A549 (cell line): ENCODE measurements around the gene PCDH8. TPM values are rescaled to one million over a fixed set of nuclear protein-coding genes. Genes with fewer than 3 reads are reported as not detected.

Source experiments
- ATAC-seq, 2 experiments: fragments of 200-7000 bp in 1 of 2; fragments of >200 bp in 1 of 2; cut with Nextera tagmentation in 1 of 2; cut with Tn5 transposase in 1 of 2; 3 replicates each; pipeline versions ENCODE4 v1.8.0 to v1.9.1; 2018 to 2020; ENCODE audit warnings: mild to moderate bottlenecking in 1 of 2, moderate library complexity in 1 of 2
- CTCF ChIA-PET: fragments of 300-600 bp; sonication (Branson Sonifier 250); formaldehyde crosslinking; extraction: SDS; loops from one replicate; lab custom pipeline; 2021; ENCODE audit warnings: antibody characterized with exemption, inconsistent platforms; lab: Yijun Ruan, JAX
- POLR2A ChIA-PET: fragments of 350-600 bp; formaldehyde crosslinking; extraction: SDS; loops from one replicate; lab custom pipeline; 2021; ENCODE audit warnings: antibody characterized with exemption, inconsistent platforms; lab: Yijun Ruan, JAX
- DNase-seq, 2 experiments: peaks; one replicate each; pipeline versions ENCODE4 v3.0.0 to v3.0.0-alpha.2; 2011 to 2016; ENCODE audit warnings: low read depth in 1 of 2, low spot score in 1 of 2
- FAIRE-seq: peaks from 2 replicates; lab custom pipeline; 2011; peaks lifted over from hg19 to GRCh38; lab: Jason Lieb, UNC
- H3K27ac ChIP-seq, 2 experiments: fragments of >200 bp; sonication (Bioruptor Twin); formaldehyde crosslinking; 3 replicates each; pipeline ENCODE4 v1.5.1; 2016 to 2017
- H3K4me1 ChIP-seq: fragments of >200 bp; sonication (Bioruptor Twin); formaldehyde crosslinking; 3 replicates; pipeline ENCODE4 v1.6.1; 2016
- H3K4me2 ChIP-seq: fragments of >200 bp; sonication (Bioruptor Twin); formaldehyde crosslinking; 3 replicates; pipeline ENCODE4 v1.6.1; 2016
- H3K4me3 ChIP-seq: fragments of >200 bp; sonication (Bioruptor Twin); formaldehyde crosslinking; 3 replicates; pipeline ENCODE4 v1.5.1; 2016
- H3K9me3 ChIP-seq: fragments of >200 bp; sonication (Bioruptor Twin); formaldehyde crosslinking; 3 replicates; pipeline ENCODE4 v1.6.1; 2016
- CBX8 ChIP-seq: fragments of 200-600 bp; sonication (generic); IDR thresholded peaks from 2 replicates; pipeline ENCODE4 v1.6.1; 2016
- CEBPB ChIP-seq, 2 experiments: fragments of >200 bp in 1 of 2; sonication (Bioruptor Twin) in 1 of 2; formaldehyde crosslinking in 1 of 2; IDR thresholded peaks; 2 replicates each; pipeline ENCODE4 v1.6.1; 2012 to 2016
- CHD4 ChIP-seq: fragments of 200-600 bp; sonication (generic); IDR thresholded peaks from 2 replicates; pipeline ENCODE4 v1.6.1; 2016; ENCODE audit warnings: antibody characterized with exemption, mild to moderate bottlenecking, borderline replicate concordance
- EHF ChIP-seq: fragments of 250-450 bp; sonication (Bioruptor Pico); IDR thresholded peaks from 2 replicates; pipeline ENCODE4 v1.5.0; 2020; ENCODE audit warnings: mild to moderate bottlenecking
- EP300 ChIP-seq, 2 experiments: fragments of >200 bp; sonication (Bioruptor Twin); formaldehyde crosslinking; IDR thresholded peaks; 2 replicates in 1 of 2; 3 replicates in 1 of 2; pipeline ENCODE4 v1.6.1; 2016 to 2017
- GATA3 ChIP-seq: IDR thresholded peaks from 2 replicates; pipeline ENCODE4 v1.6.1; 2012; ENCODE audit warnings: borderline replicate concordance
- HEYL ChIP-seq: fragments of 250-450 bp; sonication (Bioruptor Pico); IDR thresholded peaks from 2 replicates; pipeline ENCODE4 v1.8.0; 2021; ENCODE audit warnings: mild to moderate bottlenecking, moderate library complexity
- HOXA7 ChIP-seq: fragments of 250-450 bp; sonication (Bioruptor Pico); IDR thresholded peaks from 2 replicates; pipeline ENCODE4 v1.5.0; 2020; ENCODE audit warnings: mild to moderate bottlenecking, moderate library complexity
- HOXB13 ChIP-seq: fragments of 250-450 bp; sonication (Bioruptor Pico); IDR thresholded peaks from 2 replicates; pipeline ENCODE4 v1.5.0; 2020; ENCODE audit warnings: low read depth, mild to moderate bottlenecking, moderate library complexity
- HOXB5 ChIP-seq: fragments of 250-450 bp; sonication (Bioruptor Pico); IDR thresholded peaks from 2 replicates; pipeline ENCODE4 v1.5.0; 2020; ENCODE audit warnings: mild to moderate bottlenecking, moderate library complexity
- JUNB ChIP-seq: fragments of >200 bp; sonication (Bioruptor Twin); formaldehyde crosslinking; IDR thresholded peaks from 2 replicates; pipeline ENCODE4 v1.6.1; 2016
- KDM5A ChIP-seq: fragments of 200-600 bp; sonication (generic); IDR thresholded peaks from 2 replicates; pipeline ENCODE4 v1.6.1; 2016; ENCODE audit warnings: antibody characterized with exemption, mild to moderate bottlenecking
- MAZ ChIP-seq: fragments of 150-350 bp; IDR thresholded peaks from 2 replicates; pipeline ENCODE4 v1.6.1; 2014; ENCODE audit warnings: antibody characterized with exemption, low read depth, low read length, borderline replicate concordance
- NFE2L2 ChIP-seq: fragments of 150-350 bp; conservative IDR thresholded peaks from 2 replicates; pipeline ENCODE4 v1.6.1; 2014; ENCODE audit warnings: low read length
- NPAS2 ChIP-seq: fragments of 250-450 bp; sonication (Bioruptor Pico); IDR thresholded peaks from 2 replicates; pipeline ENCODE4 v1.8.0; 2022; ENCODE audit warnings: mild to moderate bottlenecking, moderate library complexity, borderline replicate concordance
- PHF8 ChIP-seq: fragments of 200-600 bp; sonication (generic); IDR thresholded peaks from 2 replicates; pipeline ENCODE4 v1.6.1; 2016; ENCODE audit warnings: low read depth, mild to moderate bottlenecking, antibody characterized with exemption, moderate library complexity, borderline replicate concordance
- POLR2A ChIP-seq: IDR thresholded peaks from 2 replicates; pipeline ENCODE4 v1.6.1; 2012; ENCODE audit warnings: mild to moderate bottlenecking, low read length
- RAD21 ChIP-seq, 2 experiments: fragments of >200 bp in 1 of 2; sonication (Bioruptor Twin) in 1 of 2; formaldehyde crosslinking in 1 of 2; IDR thresholded peaks in 1 of 2; conservative IDR thresholded peaks in 1 of 2; 2 replicates in 1 of 2; 3 replicates in 1 of 2; pipeline ENCODE4 v1.6.1; 2012 to 2018; ENCODE audit warnings: inconsistent platforms in 1 of 2
- RARB ChIP-seq: fragments of 250-450 bp; sonication (Bioruptor Pico); IDR thresholded peaks from 2 replicates; pipeline ENCODE4 v1.8.0; 2021; ENCODE audit warnings: mild to moderate bottlenecking, moderate library complexity
- RFX5 ChIP-seq: fragments of 450-650 bp; IDR thresholded peaks from 2 replicates; pipeline ENCODE4 v1.7.1; 2014; ENCODE audit warnings: antibody characterized with exemption, mild to moderate bottlenecking, moderate library complexity
- SMC3 ChIP-seq: fragments of >200 bp; sonication (Bioruptor Twin); formaldehyde crosslinking; IDR thresholded peaks from 3 replicates; pipeline ENCODE4 v1.6.1; 2018; ENCODE audit warnings: inconsistent platforms
- SREBF2 ChIP-seq: fragments of 450-650 bp; IDR thresholded peaks from 2 replicates; pipeline ENCODE4 v1.6.1; 2014; ENCODE audit warnings: mild to moderate bottlenecking, moderate library complexity
- ZFP36 ChIP-seq: fragments of 450-650 bp; IDR thresholded peaks from 2 replicates; pipeline ENCODE4 v1.6.1; 2014; ENCODE audit warnings: borderline replicate concordance; ENCODE audit not compliant: partially characterized antibody
- ZNF302 ChIP-seq: fragments of 250-450 bp; sonication (Bioruptor Pico); IDR thresholded peaks from 2 replicates; pipeline ENCODE4 v1.9.0; 2021; ENCODE audit warnings: inconsistent platforms, mild to moderate bottlenecking, moderate library complexity
- WGBS: methylation state at CpG from one replicate; pipeline ENCODE4 v1.1.6; 2017; ENCODE audit errors: missing lambda C conversion rate; 5-methylcytosine and 5-hydroxymethylcytosine counted together
- polyA plus RNA-seq, 4 experiments: library from polyadenylated mRNA; depleted of rRNA in 3 of 4; stranded (reverse); fragments of >200 nt; fragmentation: RNase III in 1 of 4; extraction: RNeasy Plus Mini Kit Qiagen cat#74134 plus additional on column Dnase treatment in 1 of 4; gene quantifications; 2 replicates in 3 of 4; 3 replicates in 1 of 4; pipeline ENCODE4 v1.2.3, GENCODE V29; 2011 to 2017
- TF ChIP-seq, protein P1 (sequence below): IDR thresholded peaks from 2 replicates; pipeline ENCODE4 v1.6.1; 2012
- TF ChIP-seq, protein P2 (sequence below): fragments of 250-450 bp; sonication (Bioruptor Pico); IDR thresholded peaks from 2 replicates; pipeline ENCODE4 v1.5.0; 2021; ENCODE audit warnings: mild to moderate bottlenecking, moderate library complexity, borderline replicate concordance
- TF ChIP-seq, protein P3 (sequence below): fragments of 250-450 bp; sonication (Bioruptor Pico); IDR thresholded peaks from 2 replicates; pipeline ENCODE4 v1.5.0; 2020; ENCODE audit warnings: low read depth, mild to moderate bottlenecking, moderate library complexity
- TF ChIP-seq, protein P4 (sequence below): IDR thresholded peaks from 2 replicates; pipeline ENCODE4 v1.6.1; 2012
- TF ChIP-seq, protein P5 (sequence below): fragments of >200 bp; sonication (Bioruptor Twin); formaldehyde crosslinking; IDR thresholded peaks from 3 replicates; pipeline ENCODE4 v1.6.1; 2016

The PCDH8 gene
- polyA plus RNA-seq, 2 of the 4 experiments (the other 2 are of a cell fraction) = not detected

DNA sequence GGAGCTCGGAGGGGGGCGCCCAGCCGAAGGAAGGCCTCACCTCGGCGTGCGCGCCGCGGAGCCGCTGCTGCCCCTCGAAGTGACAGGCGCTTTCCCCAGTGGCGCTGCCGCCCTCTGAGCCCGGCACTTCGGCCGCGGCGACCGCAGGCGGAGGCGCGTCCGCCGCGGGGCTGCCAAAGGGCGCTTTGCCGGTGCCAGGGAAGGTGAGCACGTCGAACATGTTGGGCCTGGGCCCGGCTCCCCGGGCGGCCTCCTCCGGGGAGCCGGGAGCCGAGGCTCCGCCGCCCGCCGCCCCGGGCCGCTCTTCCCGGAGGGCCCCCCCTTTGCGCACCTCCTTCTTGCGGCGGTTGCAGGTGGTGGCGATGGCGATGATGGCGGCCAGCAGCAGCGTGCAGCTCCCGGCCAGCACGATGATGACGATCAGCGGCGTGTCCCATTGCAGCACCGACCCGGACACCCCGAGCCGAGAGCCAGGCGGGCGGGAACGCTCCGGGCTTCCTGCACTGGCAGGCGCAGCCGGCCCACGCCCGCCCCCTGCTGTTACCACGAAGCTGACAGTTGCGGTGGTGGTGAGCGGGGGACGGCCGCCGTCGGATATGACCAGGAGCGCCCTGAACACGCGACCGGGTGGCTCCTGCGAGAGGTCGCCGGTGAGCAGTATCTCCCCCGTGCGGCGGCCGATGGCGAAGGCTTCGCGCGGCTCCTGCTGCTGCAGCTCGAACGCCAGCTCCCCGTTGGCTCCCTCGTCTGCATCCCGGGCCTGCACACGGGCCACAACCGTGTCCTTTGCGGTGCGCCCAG, 2.5 kb downstream of the PCDH8 start:
- H3K9me3 ChIP-seq = no peaks in the 10 kb centered on the region
- TF ChIP-seq, protein P1, sequence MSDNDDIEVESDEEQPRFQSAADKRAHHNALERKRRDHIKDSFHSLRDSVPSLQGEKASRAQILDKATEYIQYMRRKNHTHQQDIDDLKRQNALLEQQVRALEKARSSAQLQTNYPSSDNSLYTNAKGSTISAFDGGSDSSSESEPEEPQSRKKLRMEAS = no peak
- TF ChIP-seq HEYL (CRISPR knock-in tag) (no peak), CEBPB (IDR thresholded peaks at IDR 0.05) (no peak), ZFP36 (no peak), HOXB5 (CRISPR knock-in tag) (no peak), CHD4 (no peak), NPAS2 (CRISPR knock-in tag) (no peak), JUNB (no peak), MAZ (no peak), ZNF302 (CRISPR knock-in tag) (no peak), PHF8 (no peak), CBX8 (no peak), SMC3 (no peak), NFE2L2 (no peak), HOXA7 (no peak)
- TF ChIP-seq, protein P2, sequence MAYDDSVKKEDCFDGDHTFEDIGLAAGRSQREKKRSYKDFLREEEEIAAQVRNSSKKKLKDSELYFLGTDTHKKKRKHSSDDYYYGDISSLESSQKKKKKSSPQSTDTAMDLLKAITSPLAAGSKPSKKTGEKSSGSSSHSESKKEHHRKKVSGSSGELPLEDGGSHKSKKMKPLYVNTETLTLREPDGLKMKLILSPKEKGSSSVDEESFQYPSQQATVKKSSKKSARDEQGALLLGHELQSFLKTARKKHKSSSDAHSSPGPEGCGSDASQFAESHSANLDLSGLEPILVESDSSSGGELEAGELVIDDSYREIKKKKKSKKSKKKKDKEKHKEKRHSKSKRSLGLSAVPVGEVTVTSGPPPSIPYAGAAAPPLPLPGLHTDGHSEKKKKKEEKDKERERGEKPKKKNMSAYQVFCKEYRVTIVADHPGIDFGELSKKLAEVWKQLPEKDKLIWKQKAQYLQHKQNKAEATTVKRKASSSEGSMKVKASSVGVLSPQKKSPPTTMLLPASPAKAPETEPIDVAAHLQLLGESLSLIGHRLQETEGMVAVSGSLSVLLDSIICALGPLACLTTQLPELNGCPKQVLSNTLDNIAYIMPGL (CRISPR knock-in tag) = no peak
- TF ChIP-seq, protein P3, sequence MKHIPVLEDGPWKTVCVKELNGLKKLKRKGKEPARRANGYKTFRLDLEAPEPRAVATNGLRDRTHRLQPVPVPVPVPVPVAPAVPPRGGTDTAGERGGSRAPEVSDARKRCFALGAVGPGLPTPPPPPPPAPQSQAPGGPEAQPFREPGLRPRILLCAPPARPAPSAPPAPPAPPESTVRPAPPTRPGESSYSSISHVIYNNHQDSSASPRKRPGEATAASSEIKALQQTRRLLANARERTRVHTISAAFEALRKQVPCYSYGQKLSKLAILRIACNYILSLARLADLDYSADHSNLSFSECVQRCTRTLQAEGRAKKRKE (CRISPR knock-in tag) = no peak
- TF ChIP-seq, protein P4, sequence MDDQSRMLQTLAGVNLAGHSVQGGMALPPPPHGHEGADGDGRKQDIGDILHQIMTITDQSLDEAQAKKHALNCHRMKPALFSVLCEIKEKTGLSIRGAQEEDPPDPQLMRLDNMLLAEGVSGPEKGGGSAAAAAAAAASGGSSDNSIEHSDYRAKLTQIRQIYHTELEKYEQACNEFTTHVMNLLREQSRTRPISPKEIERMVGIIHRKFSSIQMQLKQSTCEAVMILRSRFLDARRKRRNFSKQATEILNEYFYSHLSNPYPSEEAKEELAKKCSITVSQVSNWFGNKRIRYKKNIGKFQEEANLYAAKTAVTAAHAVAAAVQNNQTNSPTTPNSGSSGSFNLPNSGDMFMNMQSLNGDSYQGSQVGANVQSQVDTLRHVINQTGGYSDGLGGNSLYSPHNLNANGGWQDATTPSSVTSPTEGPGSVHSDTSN = no peak
- WGBS = 96% methylated on average over 4 of the region's 98 CpGs
- no peaks in the 10 kb centered on the region for H3K4me1 ChIP-seq
- ChIA-PET CTCF (no interaction called here), POLR2A (no interaction called here)
- no peak for DNase-seq
- H3K4me2 ChIP-seq = no peak overlapping the region
- no peak overlapping the region for H3K4me3 ChIP-seq
- FAIRE-seq = no peak
- ATAC-seq = no peak
- H3K27ac ChIP-seq = no peak overlapping the region

DNA sequence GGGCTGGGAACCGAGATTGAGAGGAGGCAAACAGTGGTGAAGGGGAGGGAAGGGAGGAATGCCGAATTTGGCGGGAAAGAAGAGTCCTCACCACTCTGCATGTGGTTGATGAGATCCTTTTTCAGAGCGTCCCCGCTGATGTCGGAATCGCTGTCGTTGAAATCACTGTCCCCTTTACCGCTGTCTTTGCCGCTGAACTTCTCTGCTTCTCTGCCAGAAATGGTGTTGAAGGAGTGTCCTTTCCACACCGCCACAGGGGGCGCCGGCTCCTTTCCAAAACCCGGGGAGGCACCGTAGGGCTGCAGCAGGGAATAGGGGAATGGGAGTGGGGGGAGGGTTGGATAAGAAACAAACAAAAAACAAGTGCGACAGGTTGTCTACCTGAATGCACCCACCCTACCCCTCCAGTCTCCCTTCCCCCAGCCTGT, 3.1 kb downstream of the PCDH8 start:
- FAIRE-seq (no peak), DNase-seq (no peak), ATAC-seq (0 out of 6 replicates have a peak, but pooled peaks of 1 of the 2 experiments have one; percentile 38)
- no peak overlapping the region for H3K4me2 ChIP-seq
- H3K4me1 ChIP-seq = no peaks in the 10 kb centered on the region
- ChIA-PET CTCF (no interaction called here), POLR2A (no interaction called here)
- no peaks in the 10 kb centered on the region for H3K9me3 ChIP-seq
- TF ChIP-seq GATA3 (no peak), HOXB13 (CRISPR knock-in tag) (no peak), SREBF2 (no peak), EP300 (IDR thresholded peaks at IDR 0.05) (no peak), EHF (CRISPR knock-in tag) (no peak), JUNB (no peak), RAD21 (conservative IDR thresholded peaks at IDR 0.05 in 1 of 2, IDR thresholded peaks at IDR 0.05 in 1 of 2) (no peak), CHD4 (no peak), RFX5 (no peak), POLR2A (no peak), KDM5A (no peak), RARB (CRISPR knock-in tag) (no peak)
- TF ChIP-seq, protein P5, sequence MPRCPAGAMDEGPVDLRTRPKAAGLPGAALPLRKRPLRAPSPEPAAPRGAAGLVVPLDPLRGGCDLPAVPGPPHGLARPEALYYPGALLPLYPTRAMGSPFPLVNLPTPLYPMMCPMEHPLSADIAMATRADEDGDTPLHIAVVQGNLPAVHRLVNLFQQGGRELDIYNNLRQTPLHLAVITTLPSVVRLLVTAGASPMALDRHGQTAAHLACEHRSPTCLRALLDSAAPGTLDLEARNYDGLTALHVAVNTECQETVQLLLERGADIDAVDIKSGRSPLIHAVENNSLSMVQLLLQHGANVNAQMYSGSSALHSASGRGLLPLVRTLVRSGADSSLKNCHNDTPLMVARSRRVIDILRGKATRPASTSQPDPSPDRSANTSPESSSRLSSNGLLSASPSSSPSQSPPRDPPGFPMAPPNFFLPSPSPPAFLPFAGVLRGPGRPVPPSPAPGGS = no peak
- TF ChIP-seq, protein P2 (CRISPR knock-in tag) = no peak
- no peak overlapping the region for H3K27ac ChIP-seq
- H3K4me3 ChIP-seq = no peak overlapping the region
- 27% methylated on average over 16 of the region's 16 CpGs for WGBS
